GM12891 (cell line): ENCODE data around the gene FOXD1.
"Not testable (repeated sequence)": the region's sequence is repeated elsewhere in the genome, so short reads cannot be mapped to it uniquely, and the experiment has no call there.

Experiments used
- PAX5 ChIP-seq: IDR thresholded peaks from 2 replicates; pipeline ENCODE4 v1.6.1; 2011; ENCODE audit warnings: low read length, moderate library complexity, mild to moderate bottlenecking; ENCODE audit not compliant: insufficient read depth, severe bottlenecking
- POLR2A ChIP-seq: IDR thresholded peaks from 2 replicates; pipeline ENCODE4 v1.6.1; 2011; ENCODE audit warnings: low read depth, low read length, control low read depth
- POLR2AphosphoS5 ChIP-seq: IDR thresholded peaks from 2 replicates; pipeline ENCODE4 v1.6.1; 2011; ENCODE audit warnings: low read depth, low read length, control low read depth

- not testable (repeated sequence) for TF ChIP-seq POLR2AphosphoS5, PAX5, POLR2A
Observed at GRCh38 chr5:73468638-73469037, 20.1 kb upstream of the FOXD1 start.
